Stimulated activated CD8-positive, alpha-beta memory T cell treated with anti-CD3 and anti-CD28 coated beads, Interleukin-2, amount 100 ng/mL, for 48 hours (primary cell): Measurements from ENCODE around the gene IFT43.
"Not testable (repeated sequence)": the region's sequence is repeated elsewhere in the genome, so short reads cannot be mapped to it uniquely, and the experiment has no call there.

ENCODE experiments used
- DNase-seq, 2 donors: peaks; one replicate each; pipeline ENCODE4 v3.0.0-alpha.2; 2020; ENCODE audit warnings: low read depth in 2 of 2

Gene IFT43

DNA sequence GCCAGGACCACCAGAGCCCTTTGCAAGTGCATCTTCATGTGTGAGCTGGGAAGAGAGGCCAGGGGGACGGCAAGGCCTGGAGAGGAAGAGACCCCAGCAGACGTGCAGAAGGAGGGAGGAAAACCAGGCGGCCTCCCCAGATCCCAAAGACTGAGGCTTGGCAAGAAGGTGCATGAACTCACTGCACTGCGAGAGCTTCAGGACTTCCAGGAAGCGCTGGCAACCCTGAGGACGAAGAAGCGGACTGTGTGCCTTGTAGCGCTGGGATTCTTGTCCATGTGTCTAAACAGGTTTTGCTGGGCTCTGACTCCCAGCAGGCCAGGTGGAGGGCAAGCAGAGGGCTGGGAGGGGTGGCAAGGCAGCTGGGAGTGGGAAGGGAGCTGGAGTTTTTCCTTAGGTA is 4.7 kb upstream of the IFT43 start:
- DNase-seq: no peak

DNA sequence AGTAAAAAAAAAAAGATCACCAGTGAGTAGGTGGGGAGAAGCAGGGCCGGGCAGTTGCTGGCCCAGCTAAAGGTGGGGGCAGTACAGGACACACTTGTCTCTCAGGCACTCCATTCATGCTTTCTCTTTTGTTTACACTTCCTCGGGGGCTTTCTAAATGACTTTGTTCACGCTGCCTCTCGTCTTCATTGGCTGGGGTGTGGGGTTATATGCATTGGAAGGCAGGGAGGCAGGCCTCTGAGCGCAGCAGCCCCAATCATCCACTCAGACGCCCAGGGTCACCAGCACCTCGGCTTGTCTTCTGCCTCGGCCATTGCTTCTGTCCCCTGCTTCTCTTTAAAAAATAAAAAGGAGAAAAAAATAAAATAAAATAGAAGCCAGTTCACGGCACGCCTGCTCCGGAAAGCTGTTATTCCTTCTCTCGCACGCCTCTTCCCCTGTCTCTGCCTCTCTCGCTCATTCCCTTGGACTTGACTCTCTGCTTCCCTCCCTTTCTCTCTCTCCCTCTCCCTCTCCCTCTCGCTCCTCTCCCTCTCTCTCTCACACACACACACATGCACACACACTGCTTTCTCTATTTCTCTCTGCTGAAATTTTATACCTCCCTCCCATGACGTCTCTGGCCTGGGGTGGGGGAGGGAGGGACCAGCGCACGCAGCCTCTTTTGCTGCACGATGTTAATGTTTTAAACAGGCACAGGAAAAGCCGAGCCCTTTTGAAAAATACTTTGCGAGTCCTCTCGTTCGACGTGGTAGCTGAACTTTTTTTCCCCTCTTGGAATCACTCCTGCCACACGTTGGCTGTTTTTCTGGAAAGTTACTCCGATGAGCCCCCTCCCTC is 3.9 kb upstream of the IFT43 start, which contains the start of gene TGFB3:
Gene TGFB3 (minus strand): TSS at position 570 of the 840 bp plus-strand sequence. CDS start 1,102 bp downstream, outside the sequence.
- DNase-seq: peak in 1 of 2 donors; percentile 24

GRCh38 chr14:75982266-75983018 is 3.1 kb upstream of the IFT43 start:
- DNase-seq: peak; percentile 51 to 66

DNA sequence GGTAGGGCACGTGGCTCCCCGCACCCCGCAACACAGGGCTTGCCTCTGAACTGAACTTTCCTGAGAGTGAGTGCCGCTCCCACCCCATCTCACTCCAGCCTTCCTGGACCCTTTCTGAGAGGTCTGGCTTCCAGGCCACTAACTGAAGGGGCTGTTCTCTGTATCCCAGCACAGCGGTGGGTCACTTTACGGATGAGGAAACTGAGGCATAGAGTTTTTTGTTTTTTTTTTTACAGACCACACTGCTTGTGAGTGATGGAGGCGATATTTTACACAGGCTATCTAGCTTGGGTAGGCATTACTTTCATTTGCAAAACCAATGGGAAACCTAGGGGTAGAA is 2.6 kb upstream of the IFT43 start:
- DNase-seq: no peak

GRCh38 chr14:75984674-75985073 is 889 bp upstream of the IFT43 start:
- no peak for DNase-seq

DNA sequence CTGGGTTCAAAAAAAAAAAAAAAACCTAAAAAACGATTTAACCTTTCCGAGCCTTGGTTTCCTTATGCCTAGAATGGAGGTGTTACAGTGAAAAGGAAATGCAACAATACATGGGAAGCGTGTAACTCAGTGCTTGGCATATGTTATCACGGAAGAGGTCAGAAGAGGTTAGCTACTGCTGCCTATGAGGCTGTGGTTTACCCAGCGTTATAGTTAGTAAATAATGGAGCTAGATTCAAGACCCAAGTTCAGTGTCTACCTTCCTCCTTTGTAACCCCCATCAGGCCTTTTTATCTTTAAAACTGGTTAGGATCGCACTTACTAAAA is 839 bp downstream of the IFT43 start:
- no peak for DNase-seq

DNA sequence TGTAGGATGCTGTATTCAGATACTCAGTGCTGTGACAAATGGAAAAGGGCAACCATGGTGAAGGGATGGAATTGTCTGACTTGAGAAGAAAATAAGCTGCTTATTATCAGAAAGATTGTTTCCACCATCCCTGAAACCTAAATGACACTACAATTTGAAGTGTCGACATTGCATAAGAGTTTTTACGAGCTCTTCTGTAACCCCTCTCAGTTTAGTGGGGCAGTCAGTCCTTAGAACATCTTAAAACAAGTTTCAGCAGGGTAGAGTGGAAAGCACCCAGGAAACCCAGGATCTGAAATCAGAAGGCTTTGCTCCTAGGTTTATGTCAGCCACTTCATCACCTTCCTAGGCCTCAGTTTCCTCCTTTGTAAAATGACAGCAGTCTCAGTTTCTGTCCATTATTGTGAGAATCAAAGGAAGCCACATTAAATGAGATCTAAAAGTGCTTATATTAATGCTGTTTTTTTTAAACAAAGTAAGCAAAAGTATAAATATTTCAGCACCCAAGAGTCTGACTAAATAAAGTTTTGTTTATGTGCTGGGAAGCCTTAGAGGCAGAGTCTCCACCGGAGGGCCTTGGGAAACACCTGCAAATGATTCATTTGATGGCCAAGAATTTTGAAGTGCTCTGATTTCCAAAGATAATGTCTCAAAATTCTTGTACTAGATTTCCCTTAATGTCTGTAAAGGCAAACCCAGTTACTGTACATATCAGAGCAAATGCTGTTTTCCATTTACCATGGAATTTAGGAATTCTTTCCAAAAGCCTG is 1.8 kb downstream of the IFT43 start:
- no peak for DNase-seq

GRCh38 chr14:75989134-75989533 is 3.6 kb downstream of the IFT43 start:
- DNase-seq: no peak

GRCh38 chr14:75990297-75990696 is 4.7 kb downstream of the IFT43 start:
- no peak for DNase-seq

DNA sequence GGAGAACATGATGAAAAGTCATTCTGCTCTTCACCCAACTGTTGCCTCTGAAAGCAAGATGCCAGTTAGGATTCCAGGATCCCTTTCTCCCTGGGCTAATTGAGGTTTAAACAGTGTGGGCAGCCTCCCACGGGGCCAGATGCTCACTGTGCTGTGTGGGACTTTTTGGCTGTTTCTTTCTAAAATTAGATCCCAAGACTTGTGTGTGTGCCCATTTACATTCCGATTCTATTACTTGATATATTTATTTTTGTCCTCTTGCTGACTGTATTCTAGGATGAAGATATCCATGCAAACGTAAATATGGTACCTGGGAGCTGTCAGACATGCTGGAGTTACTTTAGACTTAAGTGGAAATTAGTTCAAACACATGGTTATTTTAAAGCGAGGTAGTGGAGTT is 6.2 kb downstream of the IFT43 start:
- no peak for DNase-seq

- no peak for DNase-seq
Observed at GRCh38 chr14:75993567-75994041, 8.0 kb downstream of the IFT43 start.

DNA sequence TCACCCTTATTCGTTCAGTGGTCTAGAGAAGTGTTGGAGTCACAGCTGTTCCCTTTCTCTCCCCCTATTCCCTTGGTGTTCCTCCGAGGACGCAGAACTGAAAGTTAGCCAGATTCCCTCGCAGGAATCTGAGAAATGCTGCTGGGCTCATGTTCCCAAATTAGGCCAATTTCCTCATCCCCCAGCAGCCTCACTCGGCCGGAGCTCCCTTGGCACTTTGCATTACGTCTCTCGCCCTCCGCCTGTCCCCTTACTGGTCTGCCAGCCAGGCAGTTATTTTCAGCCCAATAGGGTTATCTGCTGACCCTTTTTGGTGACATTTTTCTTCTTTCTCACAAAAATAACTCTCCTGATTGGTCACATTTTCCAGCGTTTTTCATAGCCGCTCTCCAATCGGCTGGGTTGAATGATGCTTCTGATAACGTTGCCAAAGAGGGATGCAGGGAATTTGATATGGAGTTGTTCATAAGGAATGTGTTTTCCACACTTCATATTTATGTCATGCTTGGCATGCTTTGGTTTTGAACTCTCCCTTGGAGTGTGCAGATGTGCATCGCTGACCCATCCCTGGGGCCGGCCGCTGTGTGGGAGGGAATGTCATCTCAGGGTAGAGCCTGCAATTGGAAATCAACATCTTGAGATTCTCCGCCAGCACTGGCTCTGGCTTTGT is 9.9 kb downstream of the IFT43 start:
- DNase-seq: no peak

DNA sequence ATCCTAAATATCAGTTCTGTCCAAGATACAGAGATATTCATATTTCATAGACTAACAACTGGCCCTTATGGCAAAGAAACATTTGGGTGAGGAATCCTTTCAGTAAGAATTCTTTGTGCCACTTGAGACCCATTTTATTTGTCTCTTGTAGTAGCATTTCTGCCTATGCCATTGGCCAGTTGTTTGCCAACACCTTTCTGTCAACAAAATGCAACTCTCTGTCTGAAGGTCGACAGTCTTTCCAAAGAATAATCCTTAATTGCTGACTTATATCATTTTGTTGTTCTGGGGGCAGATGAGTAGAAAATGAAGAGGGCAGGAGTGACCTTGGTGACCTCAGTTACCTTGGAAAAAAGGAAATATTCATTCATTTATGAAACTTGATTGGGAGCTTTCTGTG is 10.9 kb downstream of the IFT43 start:
- no peak for DNase-seq

- no peak for DNase-seq
Observed at GRCh38 chr14:75999511-76000190, 14.1 kb downstream of the IFT43 start.

- no peak for DNase-seq
Observed at GRCh38 chr14:76002383-76002782, 16.8 kb downstream of the IFT43 start.

- no peak for DNase-seq
Observed at GRCh38 chr14:76006253-76006652, 20.7 kb downstream of the IFT43 start.

GRCh38 chr14:76007379-76007778 is 21.8 kb downstream of the IFT43 start:
- DNase-seq: no peak

- no peak for DNase-seq
Observed at GRCh38 chr14:76007852-76008251, 22.3 kb downstream of the IFT43 start.

- DNase-seq: not testable (repeated sequence)
Observed at GRCh38 chr14:76009627-76010026, 24.1 kb downstream of the IFT43 start.

- DNase-seq: no peak
Observed at GRCh38 chr14:76011930-76012329, 26.4 kb downstream of the IFT43 start.

DNA sequence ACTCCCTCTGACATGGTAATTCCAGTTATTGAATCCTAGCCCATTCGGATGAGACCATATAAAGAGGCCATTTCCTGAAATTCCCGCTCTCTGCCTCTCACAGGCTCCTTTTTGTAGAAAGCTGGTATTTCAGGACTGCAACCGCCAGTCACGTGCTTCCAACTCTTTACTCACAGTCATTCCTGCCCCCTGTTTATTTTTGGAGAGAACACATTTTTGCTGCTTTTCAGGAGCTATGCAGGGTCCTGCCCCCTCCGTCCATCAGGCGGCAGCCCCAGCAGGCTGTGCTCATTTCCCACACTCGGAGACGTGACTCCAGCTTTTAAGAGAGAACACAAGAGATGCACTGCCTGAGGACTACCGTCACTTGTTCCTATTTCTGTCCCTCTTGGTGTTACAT is 26.8 kb downstream of the IFT43 start:
- no peak for DNase-seq
